ENCODE results near the gene FMC1.
"Not testable (repeated sequence)": the region's sequence is repeated elsewhere in the genome, so short reads cannot be mapped to it uniquely, and the experiment has no call there.

The FMC1 gene

DNA sequence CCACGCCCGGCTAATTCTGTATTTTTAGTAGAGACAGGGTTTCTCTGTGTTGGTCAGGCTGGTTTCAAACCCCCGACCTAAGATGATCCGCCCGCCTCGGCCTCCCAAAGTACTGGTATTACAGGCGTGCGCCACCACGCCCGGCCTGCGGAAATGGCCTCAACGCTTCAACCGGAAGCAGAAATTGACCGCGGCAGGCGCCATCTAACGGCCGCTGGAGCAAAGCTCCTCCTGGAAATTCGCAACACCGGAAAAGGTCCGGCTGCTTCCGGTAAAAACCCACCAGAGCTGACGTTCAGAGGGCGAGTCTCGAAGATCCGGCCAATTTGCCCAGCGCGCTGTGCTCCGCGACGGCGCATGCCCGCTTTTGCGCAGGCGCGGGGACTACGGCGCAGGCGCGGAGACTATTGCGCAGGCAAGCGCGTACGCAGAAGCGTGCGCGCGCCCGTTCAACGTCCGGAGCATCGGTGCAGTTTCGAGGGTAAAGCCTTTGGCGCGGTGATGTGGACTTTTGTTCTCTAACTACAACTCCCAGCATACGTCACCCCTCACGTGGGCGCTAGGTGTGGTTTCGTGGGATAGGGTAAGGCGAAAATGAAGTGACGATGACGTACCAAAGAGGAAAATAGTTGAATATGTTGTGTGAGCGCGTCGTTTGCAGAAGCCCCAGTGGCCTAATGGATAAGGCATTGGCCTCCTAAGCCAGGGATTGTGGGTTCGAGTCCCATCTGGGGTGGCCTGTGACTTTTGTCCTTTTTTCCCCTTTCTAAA, 915 bp upstream of the FMC1 start:
- DNase-seq, result peak; percentile 81 to 100 (median 96)

DNA sequence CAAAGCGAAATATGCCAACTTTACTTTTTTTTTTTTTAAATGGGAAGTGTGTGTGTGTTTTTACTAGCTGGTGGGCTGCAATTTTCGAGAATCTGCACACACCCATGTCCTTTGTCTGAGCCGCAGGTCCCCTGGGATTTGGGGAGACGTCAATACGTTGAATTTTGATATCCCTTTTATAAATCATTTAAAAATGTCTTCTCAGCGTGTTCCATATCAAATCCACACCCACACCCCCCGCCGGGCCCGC, 404 bp upstream of the FMC1 start:
- peak in 1 of 56 donors; percentile 75 for DNase-seq

DNA sequence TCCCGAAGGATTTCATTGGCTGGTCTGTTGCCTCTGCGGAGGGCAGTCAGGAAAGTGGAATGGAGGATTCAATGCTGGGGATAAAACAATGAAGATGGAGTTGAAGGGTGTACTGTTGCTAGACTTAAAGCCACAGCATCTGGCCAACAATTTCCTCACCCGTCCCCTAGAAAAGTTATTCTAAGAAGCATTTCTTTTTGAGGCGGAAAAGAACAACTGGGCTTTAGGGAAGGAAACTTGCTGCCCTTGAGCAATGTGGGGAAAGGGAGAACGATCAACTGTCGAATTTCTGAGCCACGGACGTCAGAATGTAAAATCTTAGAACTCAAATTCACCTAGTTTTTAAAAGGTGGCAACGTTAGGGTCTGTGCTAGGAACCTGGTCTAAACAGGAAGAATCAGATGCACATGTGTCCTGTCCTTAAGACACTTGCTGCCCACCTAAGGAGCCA, 664 bp downstream of the FMC1 start:
- DNase-seq, result no peak

DNA sequence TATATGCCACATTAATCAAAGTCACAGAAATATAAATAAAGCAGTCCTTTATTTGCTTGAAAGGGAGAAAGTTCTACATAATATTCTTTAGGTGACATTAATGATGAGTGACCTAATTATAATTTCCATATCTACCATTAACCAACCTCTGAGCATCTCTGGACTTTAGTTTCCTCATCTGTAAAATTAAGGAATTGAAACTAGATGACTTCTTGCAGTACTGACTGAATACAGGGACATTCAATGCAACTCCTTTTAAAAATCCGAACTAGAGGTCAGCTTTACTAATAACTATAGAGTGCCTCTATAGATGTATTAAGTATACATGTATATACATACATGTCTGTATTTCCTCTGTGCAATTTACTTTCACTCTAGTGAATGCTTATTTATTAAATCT, 3.9 kb downstream of the FMC1 start:
- DNase-seq, result no peak

DNA sequence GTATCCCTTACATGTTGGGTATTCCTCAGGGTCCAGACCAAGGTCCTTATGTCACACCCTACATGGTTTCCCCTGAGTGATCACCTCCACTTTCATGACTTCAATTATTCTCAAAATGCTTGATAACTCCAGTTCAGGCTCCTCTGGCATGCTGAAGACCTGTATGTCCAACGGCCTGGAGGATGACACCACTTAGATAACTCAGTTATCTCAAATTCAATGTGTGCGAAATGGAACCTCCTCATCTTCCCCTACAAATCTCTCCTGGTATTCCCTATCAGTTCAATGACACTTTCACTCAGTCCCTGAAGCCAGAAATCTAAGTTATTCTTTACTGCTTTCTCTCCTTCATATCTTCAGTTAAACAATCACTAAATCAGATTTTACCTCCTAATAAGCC, 9.9 kb downstream of the FMC1 start:
- DNase-seq, result no peak

DNA sequence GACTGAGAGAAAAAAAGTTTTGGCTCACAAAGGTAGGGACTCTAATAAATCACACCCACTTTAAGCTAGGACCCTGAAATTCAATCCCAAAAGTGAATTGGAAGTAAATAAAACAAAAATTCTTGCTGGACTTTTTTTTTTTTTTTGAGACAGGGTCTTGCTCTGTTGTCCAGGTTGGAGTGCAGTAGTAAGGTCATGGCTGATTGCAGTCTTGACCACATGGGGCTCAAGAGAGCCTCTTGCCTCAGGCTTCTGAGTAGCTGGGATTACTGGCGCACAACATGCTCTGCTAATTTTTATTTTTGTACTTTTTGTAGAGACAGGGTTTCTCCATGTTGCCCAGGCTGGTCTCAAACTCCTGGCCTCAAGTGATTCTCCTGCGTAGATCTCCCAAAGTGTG, 13.6 kb downstream of the FMC1 start:
- no peak for DNase-seq

DNA sequence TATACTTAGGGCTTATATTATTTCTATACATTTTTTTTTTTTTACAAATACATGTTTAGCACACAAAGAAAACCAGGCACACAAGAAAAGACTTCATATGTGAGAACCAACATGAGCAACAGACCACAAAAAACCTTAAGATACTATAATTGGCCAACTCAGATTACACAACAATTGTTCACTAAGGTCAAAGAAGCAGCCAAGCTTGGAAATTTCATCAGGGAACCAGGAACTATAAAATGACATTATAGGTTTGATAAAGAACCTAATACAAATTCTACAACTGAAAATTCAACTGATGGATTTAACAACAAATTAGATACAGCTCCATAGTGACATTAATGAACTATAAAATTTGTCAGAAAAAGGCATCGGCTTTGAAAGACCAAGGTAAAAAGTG, 14.2 kb downstream of the FMC1 start:
- no peak for DNase-seq

DNA sequence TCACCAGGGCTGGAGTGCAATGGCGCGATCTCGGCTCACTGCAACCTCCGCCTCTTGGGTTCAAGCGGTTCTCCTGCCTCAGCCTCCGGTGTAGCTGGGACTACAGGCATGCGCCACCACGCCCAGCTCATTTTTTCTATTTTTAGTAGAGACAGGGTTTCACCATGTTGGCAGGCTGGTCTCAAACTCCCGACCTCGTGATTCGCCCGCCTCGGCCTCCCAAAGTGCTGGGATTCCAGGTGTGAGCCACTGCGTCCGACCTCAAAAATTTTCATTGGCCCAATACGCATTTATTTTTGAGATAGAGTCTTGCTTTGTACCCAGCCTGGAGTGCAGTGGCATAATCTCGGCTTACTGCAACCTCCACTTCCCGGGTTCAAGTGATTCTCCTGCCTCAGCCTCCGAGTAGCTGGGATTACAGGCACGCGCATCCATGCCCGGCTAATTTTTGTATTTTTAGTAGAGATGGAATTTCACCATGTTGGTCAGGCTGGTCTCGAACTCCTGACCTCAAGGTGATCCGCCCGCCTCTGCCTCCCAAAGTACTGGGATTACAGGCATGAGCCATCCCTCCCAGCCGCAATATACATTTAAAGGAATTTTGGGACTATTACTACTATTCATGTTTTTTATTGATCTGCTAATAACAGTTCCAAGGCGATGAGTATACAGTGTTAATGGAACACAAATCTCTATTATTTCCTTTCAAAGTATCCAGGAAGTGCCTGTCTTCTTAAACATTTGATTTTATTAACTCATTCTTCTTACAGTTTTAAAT, 16.8 kb downstream of the FMC1 start:
- not testable (repeated sequence) for DNase-seq

DNA sequence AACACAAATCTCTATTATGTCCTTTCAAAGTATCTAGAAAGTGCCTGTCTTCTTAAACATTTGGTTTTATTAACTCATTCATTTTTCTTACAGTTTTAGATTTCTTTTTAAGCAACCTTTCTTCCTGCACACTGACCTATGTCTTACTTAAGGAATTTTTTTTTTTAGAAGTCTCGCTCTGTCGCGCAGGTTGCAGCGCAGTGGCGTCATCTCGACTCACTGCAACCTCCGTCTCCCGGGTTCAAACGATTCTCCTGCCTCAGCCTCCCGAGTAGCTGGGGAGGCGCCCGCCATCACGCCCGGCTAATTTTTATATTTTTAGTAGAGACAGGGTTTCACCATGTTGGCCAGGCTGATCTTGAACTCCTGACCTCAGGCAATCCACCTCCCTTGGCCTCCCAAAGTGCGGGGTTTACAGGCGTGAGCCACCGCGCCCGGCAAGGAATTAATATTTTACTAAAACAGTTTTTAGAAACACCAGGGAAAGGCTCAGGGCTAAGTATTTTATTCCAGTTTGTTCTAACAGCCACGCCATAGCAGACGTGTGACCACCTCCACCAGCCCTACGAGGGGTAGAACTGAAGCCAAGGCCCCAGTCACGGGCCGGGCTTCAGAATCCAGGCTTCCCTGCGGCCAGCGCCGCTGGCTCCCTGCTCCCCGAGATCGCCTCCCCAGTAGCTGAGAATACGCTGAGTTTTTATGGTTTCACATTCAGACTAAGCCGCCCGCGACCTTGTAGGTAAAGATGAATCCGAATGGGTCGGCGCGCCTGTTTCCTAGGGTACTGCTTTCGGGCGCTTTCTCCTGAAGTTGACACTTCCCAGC, 17.6 kb downstream of the FMC1 start:
- peak in 8 of 56 donors; percentile 26 to 81 (median 58) for DNase-seq

DNA sequence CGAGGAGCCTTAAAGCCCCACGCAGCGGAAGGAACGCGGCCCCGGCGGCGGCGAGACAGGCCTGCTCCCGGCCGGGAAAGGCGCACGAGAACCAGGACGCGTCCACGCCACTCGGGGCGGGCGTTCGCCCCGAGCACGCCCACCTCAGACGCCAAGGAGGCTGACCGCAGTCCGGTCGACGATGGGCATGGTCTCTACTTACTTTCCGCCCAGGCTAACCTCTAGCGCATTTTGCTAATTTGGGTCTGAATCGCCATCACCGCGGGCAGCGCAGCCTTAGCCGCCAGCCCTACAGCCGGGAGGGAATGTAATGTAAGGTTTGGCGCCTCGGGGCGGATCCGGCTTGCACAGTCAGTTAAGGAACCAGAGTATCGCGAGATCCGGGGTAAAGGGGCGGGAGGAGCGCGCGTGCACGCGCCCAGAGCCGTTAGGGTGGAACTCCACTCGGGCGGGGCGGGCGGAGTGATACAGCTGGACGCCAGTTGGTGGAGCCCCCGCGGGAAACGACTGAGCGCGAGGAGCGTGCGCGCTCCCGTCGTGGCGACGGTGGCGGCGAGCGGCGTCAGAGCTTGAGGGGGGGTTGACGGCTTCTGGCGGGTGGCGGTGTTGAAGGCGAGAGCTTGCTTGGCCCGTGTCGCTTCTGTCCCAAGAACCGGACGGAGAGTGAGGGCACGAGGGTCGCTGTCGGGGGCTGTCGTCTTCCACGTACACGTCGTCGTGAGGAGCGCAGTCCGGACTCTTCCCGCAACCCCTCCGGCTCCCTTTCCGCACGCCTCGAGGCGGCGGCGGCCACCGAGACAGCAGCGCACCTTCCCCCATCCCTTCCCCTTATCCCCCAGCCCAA, 18.5 kb downstream of the FMC1 start, which contains the start of gene LUC7L2:
Gene LUC7L2 (plus strand): TSS at position 529 of the 844 bp plus-strand sequence. CDS start 368 bp downstream, outside the sequence.
- peak; percentile 80 to 100 (median 98) for DNase-seq

DNA sequence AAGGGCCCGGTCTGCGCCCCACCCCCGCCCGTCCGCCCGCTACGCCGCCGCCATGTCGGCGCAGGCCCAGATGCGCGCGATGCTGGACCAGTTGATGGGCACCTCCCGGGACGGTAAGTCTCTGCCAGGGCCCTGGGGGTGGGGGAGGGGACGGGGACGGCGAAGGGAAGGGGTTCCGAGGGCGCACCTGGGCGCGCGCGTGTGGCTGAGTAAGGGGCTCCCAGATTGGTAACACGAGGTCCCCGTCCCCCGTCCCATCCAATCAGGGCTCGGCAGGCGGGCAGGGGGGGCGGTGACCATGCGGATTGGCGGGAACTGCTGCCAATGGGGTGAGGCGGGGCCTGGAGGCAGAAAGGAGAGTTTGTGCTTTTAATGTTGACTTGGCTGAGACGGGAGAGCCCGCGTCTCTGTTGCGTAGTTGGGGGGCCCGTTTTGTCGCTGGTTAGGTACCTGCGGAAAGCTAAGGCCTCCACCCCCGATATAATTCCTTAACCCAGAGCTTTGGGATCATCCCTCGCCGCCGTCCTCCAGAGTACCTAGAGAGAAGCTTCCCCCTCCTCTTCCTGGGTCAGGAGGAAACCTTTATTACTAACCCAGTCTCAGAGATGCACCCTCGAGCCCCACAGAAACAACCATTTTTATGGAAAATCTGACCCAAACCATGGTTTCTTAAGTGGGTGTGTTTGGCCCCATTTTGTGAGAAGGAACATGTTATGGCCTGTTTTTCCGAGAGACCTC, 19.2 kb downstream of the FMC1 start:
- DNase-seq, result peak; percentile 79 to 98 (median 95)

DNA sequence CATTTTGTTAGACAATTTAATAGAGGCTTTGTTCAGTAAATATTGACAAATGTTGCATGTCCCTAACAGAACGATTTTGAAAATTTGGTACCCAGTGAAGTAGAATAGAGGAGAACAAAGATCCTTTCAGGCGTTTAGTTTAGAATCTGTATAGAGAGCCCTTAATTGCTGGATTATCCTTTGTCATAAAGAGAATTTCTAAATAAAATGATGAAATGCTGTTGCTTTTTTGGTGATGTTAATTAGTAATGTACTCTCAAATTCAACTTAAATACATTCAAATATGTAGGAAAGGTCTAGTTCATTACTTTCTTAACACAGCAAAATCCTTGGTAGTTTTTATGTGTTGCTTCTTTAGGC, 19.8 kb downstream of the FMC1 start:
- DNase-seq, result no peak

DNA sequence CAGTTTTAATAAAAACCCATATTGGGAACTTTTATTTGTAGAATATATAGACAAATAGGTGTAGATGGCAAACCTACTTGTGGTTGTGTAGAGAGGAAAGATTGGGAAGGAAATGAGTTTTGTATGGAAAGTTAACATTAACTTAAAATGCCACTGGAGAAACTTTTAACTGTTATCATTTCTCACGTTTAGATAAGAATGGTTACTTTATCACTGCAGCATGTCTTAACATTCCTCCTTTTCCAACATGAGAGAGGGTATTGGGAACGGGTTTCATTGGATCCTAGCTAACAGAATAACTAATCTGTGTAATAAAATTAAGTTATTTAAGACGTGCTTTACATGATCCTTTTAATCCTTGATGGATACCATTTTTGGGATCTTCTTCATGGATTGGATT, 20.4 kb downstream of the FMC1 start:
- DNase-seq, result no peak

DNA sequence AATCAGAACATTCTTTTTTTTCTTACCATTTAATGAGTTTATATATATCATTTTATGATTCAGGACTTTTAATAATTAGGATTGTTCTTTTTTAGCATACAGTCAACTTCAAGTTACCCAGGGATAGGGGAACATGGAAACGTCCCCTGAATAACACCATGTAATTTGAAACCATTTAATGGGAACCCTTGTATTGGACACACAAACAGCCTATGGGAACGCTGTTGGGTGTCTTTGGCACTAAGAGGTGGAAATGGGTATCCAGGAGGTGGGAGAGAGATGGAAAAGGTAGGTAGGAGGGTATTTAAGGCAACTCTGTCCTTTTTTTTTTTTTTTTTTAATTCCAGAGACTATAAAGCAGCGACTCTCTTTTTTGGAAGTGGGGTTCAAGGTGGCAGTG, 21.2 kb downstream of the FMC1 start:
- no peak for DNase-seq

DNA sequence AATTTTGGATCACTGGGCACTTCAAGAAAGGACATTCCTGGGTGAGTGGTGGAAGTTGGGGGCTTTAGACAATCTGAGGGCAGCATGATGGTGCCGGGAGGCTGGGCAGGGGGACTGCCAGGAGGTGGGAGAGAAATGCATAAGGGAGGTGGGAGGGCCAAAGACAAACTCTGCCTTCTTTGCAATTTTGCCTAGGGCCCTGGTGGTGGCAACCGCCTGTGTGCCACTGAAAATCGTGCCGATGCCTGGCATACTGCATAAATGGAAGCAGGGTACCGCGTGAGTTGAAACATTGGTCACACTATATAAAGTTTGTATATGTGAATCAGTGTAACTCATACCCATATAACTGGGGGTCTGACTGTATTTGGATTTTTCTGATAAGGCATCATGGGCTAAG, 21.8 kb downstream of the FMC1 start:
- DNase-seq, result no peak

DNA sequence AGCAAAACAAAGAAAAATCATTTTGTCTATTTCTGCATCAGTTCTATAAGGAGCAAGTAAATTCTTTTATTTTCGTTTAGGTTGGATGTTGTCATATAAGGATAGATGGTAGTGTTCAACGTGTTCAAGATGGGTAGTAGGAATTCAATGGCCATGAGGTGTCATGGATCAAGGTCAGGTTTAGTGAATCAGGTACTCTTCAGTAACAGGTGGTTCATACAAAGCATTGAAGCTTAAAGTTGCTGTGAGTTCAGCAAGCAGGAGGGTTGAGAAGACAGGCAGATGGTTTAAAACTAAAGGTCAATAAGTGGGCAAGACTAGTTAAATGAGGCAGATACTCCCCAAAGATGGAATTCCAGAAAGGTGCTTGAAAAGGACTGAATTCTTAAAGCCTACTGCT, 24.2 kb downstream of the FMC1 start:
- no peak for DNase-seq

DNA sequence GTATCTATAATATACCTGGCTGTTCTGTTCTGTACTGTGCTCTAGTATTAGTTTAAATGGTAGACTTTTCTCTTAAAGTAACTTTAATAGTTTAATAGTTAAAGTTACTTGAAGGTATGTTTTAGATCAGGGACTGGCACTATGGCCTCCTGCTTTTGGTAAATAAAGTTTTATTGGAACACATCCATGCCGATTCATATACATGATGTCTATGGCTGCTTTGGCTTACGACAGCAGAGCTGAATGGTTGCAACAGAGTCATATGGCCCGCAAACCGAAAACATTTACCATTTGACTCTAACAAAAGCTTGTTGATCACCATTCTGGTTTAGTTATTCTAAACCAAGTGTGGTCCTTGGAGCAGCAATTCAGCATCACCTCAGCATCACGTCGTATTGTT, 25.3 kb downstream of the FMC1 start:
- no peak for DNase-seq

DNA sequence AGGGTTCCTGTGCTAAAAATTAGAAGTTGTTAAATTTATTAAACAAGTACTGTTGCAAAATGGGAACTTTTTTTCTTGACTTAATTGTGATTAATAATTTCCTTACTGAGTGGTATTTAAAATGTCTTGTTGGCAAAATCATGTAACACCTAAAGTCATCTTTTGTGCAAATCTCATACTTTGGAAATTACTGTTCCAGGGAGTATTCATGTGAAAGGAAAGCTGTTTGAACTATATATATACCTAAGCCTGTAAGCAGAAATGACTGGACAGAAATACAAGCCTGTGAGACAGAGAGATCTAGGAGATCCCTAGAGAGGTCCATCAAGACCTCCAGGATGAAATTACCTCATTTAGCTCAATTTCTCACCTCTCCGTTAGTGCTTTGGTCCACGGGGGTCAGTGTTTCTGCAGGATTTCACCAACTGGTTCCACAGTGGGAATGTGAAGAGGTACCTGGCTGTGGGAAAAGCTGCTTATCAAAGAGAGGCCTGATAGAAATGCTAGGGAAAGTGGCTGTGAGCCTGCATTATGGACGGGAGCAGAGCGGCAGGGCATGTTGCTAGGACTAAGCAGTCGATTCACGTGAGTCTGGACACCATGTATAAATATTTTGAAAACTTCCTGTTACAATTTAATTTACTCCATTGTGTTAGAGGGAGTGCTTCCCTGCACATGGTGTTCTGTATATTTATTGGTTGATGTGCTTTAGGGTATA, 26.5 kb downstream of the FMC1 start:
- DNase-seq, result no peak

DNA sequence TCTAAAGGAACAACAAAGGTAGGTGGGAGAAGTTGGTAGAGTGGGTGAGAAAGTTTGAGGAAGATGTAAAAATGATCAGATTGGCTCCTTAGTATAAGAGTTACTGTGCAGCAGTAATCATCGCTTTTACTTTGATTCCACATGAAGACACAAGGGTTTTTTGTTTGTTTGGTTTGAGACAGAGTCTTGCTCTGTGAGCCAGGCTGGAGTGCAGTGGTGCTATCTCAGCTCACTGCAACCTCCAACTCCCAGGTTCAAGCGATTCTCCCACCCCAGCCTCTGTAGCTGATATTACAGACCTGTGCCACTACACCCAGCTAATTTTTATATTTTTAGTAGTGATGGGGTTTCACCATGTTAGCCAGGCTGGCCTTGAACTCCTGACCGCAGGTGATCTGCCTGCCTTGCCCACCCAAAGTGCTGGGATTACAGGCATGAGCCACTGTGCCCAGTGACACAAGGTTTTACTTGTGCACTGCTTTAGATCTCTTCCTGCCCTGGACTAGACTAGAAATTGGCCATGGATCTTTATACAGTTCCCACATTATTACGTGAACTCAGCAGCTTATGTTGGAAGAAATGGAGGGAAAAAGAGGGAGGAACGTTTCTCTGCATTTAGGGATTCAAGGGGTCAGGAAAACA, 29.3 kb downstream of the FMC1 start:
- no peak for DNase-seq
